Cardiac muscle cell (in vitro differentiated cells and primary cell): Measurements from ENCODE around the gene UGT1A9. TPM values are rescaled to one million over a fixed set of nuclear protein-coding genes. Genes with fewer than 3 reads are reported as not detected.
"Not testable (repeated sequence)": the region's sequence is repeated elsewhere in the genome, so short reads cannot be mapped to it uniquely, and the experiment has no call there.

Experiments
- DNase-seq, 2 donors: peaks; one replicate each; pipeline versions ENCODE4 v3.0.0 to v3.0.0-alpha.2; 2010 to 2017; ENCODE audit warnings: low read depth in 1 of 2, low spot score in 1 of 2
- H3K27ac ChIP-seq: fragments of 200-600 bp; sonication (generic); 2 replicates; pipeline ENCODE4 v1.5.1; 2016
- H3K27me3 ChIP-seq: fragments of 200-600 bp; sonication (generic); 2 replicates; pipeline ENCODE4 v1.6.0; 2016; ENCODE audit warnings: control low read depth
- H3K36me3 ChIP-seq: fragments of 200-600 bp; sonication (generic); 2 replicates; pipeline ENCODE4 v1.5.1; 2016; ENCODE audit warnings: control low read depth
- H3K4me1 ChIP-seq: fragments of 200-600 bp; sonication (generic); 2 replicates; pipeline ENCODE4 v1.8.1; 2017; ENCODE audit warnings: low read depth, mild to moderate bottlenecking, mixed run types
- H3K4me3 ChIP-seq: fragments of 200-600 bp; sonication (generic); 2 replicates; pipeline ENCODE4 v1.5.1; 2016; ENCODE audit warnings: mild to moderate bottlenecking
- H3K9me3 ChIP-seq: fragments of 200-600 bp; sonication (generic); 2 replicates; pipeline ENCODE4 v1.5.1; 2017; ENCODE audit warnings: low read depth, mild to moderate bottlenecking, control low read depth
- polyA plus RNA-seq: library from polyadenylated mRNA; unstranded; fragments of >200 nt; fragmentation: Nextera tagmentation; extraction: Ambion mirVana; gene quantifications from 2 replicates; pipeline ENCODE4 v1.2.1, GENCODE V29; 2016
- total RNA-seq: library from RNA; depleted of rRNA; stranded (reverse); fragments of >200 nt; gene quantifications from 2 replicates; pipeline ENCODE4 v1.2.3, GENCODE V29; 2016
- TF ChIP-seq, protein P1 (sequence below): IDR thresholded peaks from 2 replicates; pipeline ENCODE4 v1.5.1; 2012; ENCODE audit warnings: low read depth, mild to moderate bottlenecking, low read length

Gene UGT1A9
- total and polyA plus RNA-seq, 2 experiments from 2014 or later = not detected

DNA sequence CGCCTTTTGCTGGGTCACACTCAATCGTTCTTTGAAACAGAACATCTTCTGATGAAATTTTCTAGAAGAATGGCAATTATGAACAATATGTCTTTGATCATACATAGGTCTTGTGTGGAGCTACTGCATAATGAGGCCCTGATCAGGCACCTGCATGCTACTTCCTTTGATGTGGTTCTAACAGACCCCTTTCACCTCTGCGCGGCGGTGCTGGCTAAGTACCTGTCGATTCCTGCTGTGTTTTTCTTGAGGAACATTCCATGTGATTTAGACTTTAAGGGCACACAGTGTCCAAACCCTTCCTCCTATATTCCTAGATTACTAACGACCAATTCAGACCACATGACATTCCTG is 41.5 kb downstream of the UGT1A9 start:
- TF ChIP-seq, protein P1, sequence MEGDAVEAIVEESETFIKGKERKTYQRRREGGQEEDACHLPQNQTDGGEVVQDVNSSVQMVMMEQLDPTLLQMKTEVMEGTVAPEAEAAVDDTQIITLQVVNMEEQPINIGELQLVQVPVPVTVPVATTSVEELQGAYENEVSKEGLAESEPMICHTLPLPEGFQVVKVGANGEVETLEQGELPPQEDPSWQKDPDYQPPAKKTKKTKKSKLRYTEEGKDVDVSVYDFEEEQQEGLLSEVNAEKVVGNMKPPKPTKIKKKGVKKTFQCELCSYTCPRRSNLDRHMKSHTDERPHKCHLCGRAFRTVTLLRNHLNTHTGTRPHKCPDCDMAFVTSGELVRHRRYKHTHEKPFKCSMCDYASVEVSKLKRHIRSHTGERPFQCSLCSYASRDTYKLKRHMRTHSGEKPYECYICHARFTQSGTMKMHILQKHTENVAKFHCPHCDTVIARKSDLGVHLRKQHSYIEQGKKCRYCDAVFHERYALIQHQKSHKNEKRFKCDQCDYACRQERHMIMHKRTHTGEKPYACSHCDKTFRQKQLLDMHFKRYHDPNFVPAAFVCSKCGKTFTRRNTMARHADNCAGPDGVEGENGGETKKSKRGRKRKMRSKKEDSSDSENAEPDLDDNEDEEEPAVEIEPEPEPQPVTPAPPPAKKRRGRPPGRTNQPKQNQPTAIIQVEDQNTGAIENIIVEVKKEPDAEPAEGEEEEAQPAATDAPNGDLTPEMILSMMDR = no peak
- DNase-seq = no peak
- no peaks in the 10 kb centered on the region for H3K9me3 ChIP-seq
- H3K4me1 ChIP-seq = no peaks in the 10 kb centered on the region
- H3K4me3 ChIP-seq = no peak overlapping the region
- H3K36me3 ChIP-seq = no peaks in the 10 kb centered on the region
- no peaks in the 10 kb centered on the region for H3K27me3 ChIP-seq
- H3K27ac ChIP-seq = no peak overlapping the region

DNA sequence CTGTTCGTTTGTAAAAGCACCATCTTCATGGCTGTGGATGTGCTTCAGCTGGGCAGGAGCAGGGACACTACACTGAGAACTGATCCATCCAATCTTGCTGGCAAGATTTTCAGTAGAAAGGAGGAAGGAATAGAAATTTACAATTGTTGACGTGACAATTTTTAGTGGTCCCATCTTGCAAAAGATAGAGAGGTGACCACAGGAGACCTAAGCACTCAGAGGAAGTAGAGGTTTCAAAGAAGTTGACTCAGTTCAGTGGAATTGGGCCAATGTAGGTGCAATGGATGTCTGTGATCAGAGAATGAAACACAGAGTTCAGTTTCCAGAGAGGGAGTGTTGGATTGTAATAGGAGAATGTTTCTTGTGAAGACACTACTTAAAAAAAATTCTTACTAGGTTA is 42.4 kb downstream of the UGT1A9 start:
- H3K9me3 ChIP-seq = no peaks in the 10 kb centered on the region
- DNase-seq = no peak
- TF ChIP-seq, protein P1 = no peak

DNA sequence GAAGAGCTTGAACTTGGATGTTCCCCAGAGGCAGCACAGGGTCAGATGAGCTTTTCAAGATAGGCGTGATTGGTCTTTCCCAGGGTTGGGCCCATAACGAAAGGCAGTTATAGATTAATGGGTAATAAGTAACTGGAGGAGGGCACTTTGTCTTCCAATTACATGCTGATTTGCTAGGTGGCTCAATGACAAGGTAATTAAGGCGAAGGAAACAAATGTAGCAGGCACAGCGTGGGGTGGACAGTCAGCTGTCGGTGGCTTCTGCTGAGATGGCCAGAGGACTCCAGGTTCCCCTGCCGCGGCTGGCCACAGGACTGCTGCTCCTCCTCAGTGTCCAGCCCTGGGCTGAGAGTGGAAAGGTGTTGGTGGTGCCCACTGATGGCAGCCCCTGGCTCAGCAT is 46.9 kb downstream of the UGT1A9 start, which contains the start of gene UGT1A4:
UGT1A4 (plus strand) TSS at position 185 of the 400 bp plus-strand sequence; CDS start at position 270, 85 bp downstream.
- Histone ChIP-seq H3K9me3 (no peaks in the 10 kb centered on the region), H3K27me3 (no peaks in the 10 kb centered on the region), H3K36me3 (no peaks in the 10 kb centered on the region), H3K4me1 (no peaks in the 10 kb centered on the region), H3K27ac (no peak within 1 kb of the TSS), H3K4me3 (no peak within 1 kb of the TSS)
- no peak for DNase-seq
- TF ChIP-seq, protein P1 = no peak

More for the DNA sequence above, 42.4 kb downstream of the UGT1A9 start:
- Histone ChIP-seq H3K4me3 (no peak overlapping the region), H3K36me3 (no peaks in the 10 kb centered on the region), H3K27me3 (no peaks in the 10 kb centered on the region), H3K27ac (no peak overlapping the region), H3K4me1 (no peaks in the 10 kb centered on the region)

DNA sequence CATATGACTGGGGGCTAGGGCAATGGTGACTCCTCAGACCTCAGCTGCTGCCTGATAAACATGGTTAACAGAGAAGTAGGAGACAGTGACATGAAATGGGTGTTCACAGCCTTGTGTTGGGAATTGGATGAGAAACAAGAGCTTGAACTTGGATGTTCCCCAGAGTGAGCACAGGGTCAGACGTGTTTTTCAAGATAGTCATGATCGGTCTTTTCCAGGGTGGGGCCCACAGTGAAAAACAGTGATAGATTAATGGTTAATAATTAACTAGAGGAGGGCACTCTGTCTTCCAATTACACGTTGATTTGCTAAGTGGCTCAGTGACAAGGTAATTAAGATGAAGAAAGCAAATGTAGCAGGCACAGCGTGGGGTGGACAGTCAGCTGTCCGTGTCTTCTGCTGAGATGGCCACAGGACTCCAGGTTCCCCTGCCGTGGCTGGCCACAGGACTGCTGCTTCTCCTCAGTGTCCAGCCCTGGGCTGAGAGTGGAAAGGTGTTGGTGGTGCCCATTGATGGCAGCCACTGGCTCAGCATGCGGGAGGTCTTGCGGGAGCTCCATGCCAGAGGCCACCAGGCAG is 57.1 kb downstream of the UGT1A9 start, which contains the start of gene UGT1A3:
UGT1A3 (plus strand) TSS at position 320 of the 579 bp plus-strand sequence; CDS start at position 405, 85 bp downstream.
- H3K27me3 ChIP-seq = no peaks in the 10 kb centered on the region
- H3K9me3 ChIP-seq = no peaks in the 10 kb centered on the region
- H3K36me3 ChIP-seq = no peaks in the 10 kb centered on the region
- no peak for DNase-seq
- TF ChIP-seq, protein P1 = no peak
- H3K27ac ChIP-seq = no peak within 1 kb of the TSS
- no peaks in the 10 kb centered on the region for H3K4me1 ChIP-seq
- H3K4me3 ChIP-seq = no peak within 1 kb of the TSS

DNA sequence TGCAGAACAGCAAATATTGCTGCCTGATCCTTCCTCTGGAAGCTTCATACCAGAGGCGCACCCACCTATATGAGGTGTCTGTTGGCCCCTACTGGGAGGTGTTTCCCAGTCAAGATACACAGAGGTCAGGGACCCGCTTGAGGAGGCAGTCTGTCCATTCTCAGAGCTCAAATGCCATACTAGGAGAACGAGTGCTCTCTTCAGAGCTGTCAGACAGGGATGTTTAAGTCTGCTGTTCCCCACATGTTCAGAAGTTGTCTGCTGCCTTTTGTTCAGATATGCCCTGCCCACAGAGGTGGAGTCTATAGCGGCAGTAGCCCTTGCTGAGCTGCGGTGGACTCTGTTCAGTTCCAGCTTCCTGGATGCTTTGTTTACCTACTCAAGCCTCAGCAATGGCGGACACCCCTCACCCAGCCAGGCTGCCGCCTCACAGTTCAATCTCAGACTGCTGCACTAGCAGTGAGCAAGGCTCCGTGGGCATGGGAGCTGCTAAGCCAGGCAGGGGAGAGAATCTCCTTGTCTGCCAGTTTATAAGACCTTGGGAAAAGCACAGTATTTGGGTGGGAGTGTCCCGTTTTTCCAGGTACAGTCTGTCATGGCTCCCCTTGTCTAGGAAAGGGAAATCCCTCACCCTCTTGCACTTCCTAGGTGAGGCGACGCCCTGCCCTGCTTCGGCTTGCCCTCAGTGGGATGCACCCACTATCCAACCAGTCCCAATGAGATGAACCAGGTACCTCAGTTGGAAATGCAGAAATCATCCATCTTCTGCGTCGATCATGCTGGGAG is 65.4 kb downstream of the UGT1A9 start:
- DNase-seq, H3K4me3 ChIP-seq, H3K27me3 ChIP-seq, H3K9me3 ChIP-seq, H3K27ac ChIP-seq, H3K4me1 ChIP-seq, H3K36me3 ChIP-seq: not testable (repeated sequence)

DNA sequence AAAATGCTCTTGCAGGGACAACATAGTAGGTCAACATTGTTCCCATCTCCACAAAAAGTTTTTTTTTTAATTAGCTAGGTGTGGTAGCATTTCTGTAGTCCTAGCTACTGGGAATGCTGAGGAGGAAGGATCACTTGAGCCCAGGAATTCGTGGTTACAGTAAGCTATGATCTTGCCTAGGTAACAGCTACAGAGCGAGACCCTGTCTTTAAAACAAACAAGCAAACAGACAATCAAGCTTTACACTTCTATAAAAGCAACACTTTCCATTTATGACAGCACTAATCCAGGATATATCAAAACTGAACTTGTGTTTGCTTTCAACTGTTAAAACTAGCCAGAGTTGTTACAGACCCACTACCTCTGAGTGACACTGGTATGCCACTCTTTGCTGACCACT is 69.2 kb downstream of the UGT1A9 start:
- Histone ChIP-seq H3K4me3 (no peak overlapping the region), H3K9me3 (no peaks in the 10 kb centered on the region), H3K27ac (no peak overlapping the region), H3K4me1 (no peaks in the 10 kb centered on the region), H3K36me3 (no peaks in the 10 kb centered on the region), H3K27me3 (no peaks in the 10 kb centered on the region)
- TF ChIP-seq, protein P1 = no peak
- DNase-seq = no peak
